Karpas-422 (cell line): ENCODE results near the gene NEURL2. TPM values are rescaled to one million over a fixed set of nuclear protein-coding genes. Genes with fewer than 3 reads are reported as not detected.

Experiments used
- DNase-seq: peaks from one replicate; pipeline ENCODE4 v3.0.0-alpha.2; 2015
- H2AFZ ChIP-seq: fragments of 200-600 bp; sonication (generic); 2 replicates; pipeline ENCODE4 v1.6.1; 2014; ENCODE audit warnings: antibody characterized with exemption, low read length, mixed read lengths
- H3K27ac ChIP-seq: fragments of 200-600 bp; sonication (generic); 2 replicates; pipeline ENCODE4 v1.5.1; 2014; ENCODE audit warnings: mild to moderate bottlenecking, low read length, moderate library complexity
- H3K27me3 ChIP-seq: fragments of 200-600 bp; sonication (generic); 2 replicates; pipeline ENCODE4 v1.6.1; 2014; ENCODE audit warnings: low read length, mixed read lengths
- H3K36me3 ChIP-seq: fragments of 200-600 bp; sonication (generic); 2 replicates; pipeline ENCODE4 v1.6.1; 2014; ENCODE audit warnings: low read length, mixed read lengths; ENCODE audit not compliant: insufficient read depth
- H3K4me1 ChIP-seq: fragments of 200-600 bp; sonication (generic); 2 replicates; pipeline ENCODE4 v1.6.1; 2014; ENCODE audit warnings: mild to moderate bottlenecking, low read length, mixed read lengths
- H3K4me2 ChIP-seq: fragments of 200-600 bp; sonication (generic); 2 replicates; pipeline ENCODE4 v1.6.1; 2014; ENCODE audit warnings: low read length, low read depth, mild to moderate bottlenecking; ENCODE audit not compliant: poor library complexity, severe bottlenecking
- H3K4me3 ChIP-seq: fragments of 200-600 bp; sonication (generic); 2 replicates; pipeline ENCODE4 v1.5.1; 2014; ENCODE audit warnings: mild to moderate bottlenecking, antibody characterized with exemption, low read length, mixed read lengths
- H3K79me2 ChIP-seq: fragments of 200-600 bp; sonication (generic); 2 replicates; pipeline ENCODE4 v1.6.1; 2014; ENCODE audit warnings: mild to moderate bottlenecking, low read length, mixed read lengths
- H3K9ac ChIP-seq: fragments of 200-600 bp; sonication (generic); 2 replicates; pipeline ENCODE4 v1.6.0; 2014; ENCODE audit warnings: low read length
- H3K9me2 ChIP-seq: fragments of 200-600 bp; sonication (generic), shearing (Covaris generic); replicated peaks from 2 replicates; pipeline ENCODE4 v1.6.0; 2014; ENCODE audit warnings: mild to moderate bottlenecking, low read length, moderate library complexity; ENCODE audit not compliant: insufficient read depth
- H3K9me3 ChIP-seq: fragments of 300-700, 200-600 bp; sonication (generic); 2 replicates; pipeline ENCODE4 v1.6.1; 2014; ENCODE audit warnings: low read length, mixed read lengths
- H4K20me1 ChIP-seq: fragments of 200-600 bp; sonication (generic); 2 replicates; pipeline ENCODE4 v1.6.1; 2014; ENCODE audit warnings: mild to moderate bottlenecking, antibody characterized with exemption, low read length, low read depth; ENCODE audit not compliant: insufficient read depth
- total RNA-seq: library from RNA; depleted of rRNA; stranded (reverse); fragments of >200 nt; shearing (Covaris generic); gene quantifications from 2 replicates; pipeline ENCODE4 v1.2.3, GENCODE V29; 2014; ENCODE audit warnings: low replicate concordance

NEURL2 gene
- total RNA-seq, 1 experiment from 2014 or later = 4.3 TPM

- H3K79me2 ChIP-seq = no peaks in the 10 kb centered on the region
- H3K27me3 ChIP-seq = no peaks in the 10 kb centered on the region
- peak overlapping the region; percentile 30; the same call in 1 of the 2 replicates for H3K4me3 ChIP-seq
- H3K9ac ChIP-seq = peak overlapping the region; percentile 32
- H3K9me3 ChIP-seq = no peaks in the 10 kb centered on the region
- H3K36me3 ChIP-seq = no peaks in the 10 kb centered on the region
- H4K20me1 ChIP-seq = no peaks in the 10 kb centered on the region
- H3K27ac ChIP-seq = no peak overlapping the region
- H3K9me2 ChIP-seq = no peaks in the 10 kb centered on the region
- H3K4me2 ChIP-seq = peak overlapping the region; percentile 38
- DNase-seq = no peak
- H3K4me1 ChIP-seq = peaks cover 38% of the 10 kb centered on the region
- H2AFZ ChIP-seq = peak overlapping the region; percentile 94
Measured at GRCh38 chr20:45912344-45912682, 21.3 kb upstream of the NEURL2 start.

- Histone ChIP-seq H3K79me2 (no peaks in the 10 kb centered on the region), H3K9ac (peak within 1 kb of the TSS; percentile 43), H3K4me2 (peak within 1 kb of the TSS; percentile 38), H3K4me1 (peaks cover 38% of the 10 kb centered on the region), H3K36me3 (no peaks in the 10 kb centered on the region), H3K9me2 (no peaks in the 10 kb centered on the region), H3K9me3 (no peaks in the 10 kb centered on the region), H2AFZ (peak within 1 kb of the TSS; percentile 94), H3K27me3 (no peaks in the 10 kb centered on the region), H4K20me1 (no peaks in the 10 kb centered on the region), H3K27ac (no peak within 1 kb of the TSS), H3K4me3 (peak within 1 kb of the TSS; percentile 35; the same call in 1 of the 2 replicates)
- peak; percentile 53 for DNase-seq
Measured at GRCh38 chr20:45911486-45912343, 20.7 kb upstream of the NEURL2 start, which contains the start of gene PLTP. TSS of gene PLTP (minus strand) at chr20:45912155. CDS start at chr20:45911452, 703 bp downstream.

- Histone ChIP-seq H3K4me2 (peak overlapping the region; percentile 59), H3K27me3 (no peaks in the 10 kb centered on the region), H3K4me3 (peak overlapping the region; percentile 58; the same call in 1 of the 2 replicates), H3K9ac (peak overlapping the region; percentile 48), H3K36me3 (no peaks in the 10 kb centered on the region), H2AFZ (peak overlapping the region; percentile 53; the same call in 1 of the 2 replicates), H3K4me1 (peaks cover 38% of the 10 kb centered on the region), H3K79me2 (no peaks in the 10 kb centered on the region), H3K9me3 (no peaks in the 10 kb centered on the region), H3K27ac (no peak overlapping the region), H4K20me1 (no peaks in the 10 kb centered on the region), H3K9me2 (no peaks in the 10 kb centered on the region)
- peak; percentile 100 for DNase-seq
Measured at GRCh38 chr20:45910670-45911485, 19.9 kb upstream of the NEURL2 start.

- peak overlapping the region; percentile 58; the same call in 1 of the 2 replicates for H3K4me3 ChIP-seq
- peak overlapping the region; percentile 48 for H3K9ac ChIP-seq
- DNase-seq = no peak
Measured at GRCh38 chr20:45909817-45910669, 19.0 kb upstream of the NEURL2 start.

GRCh38 chr20:45909336-45909808 lies 18.4 kb upstream of the NEURL2 start:
- H3K36me3 ChIP-seq = no peaks in the 10 kb centered on the region
- no peak overlapping the region for H2AFZ ChIP-seq
- DNase-seq = no peak
- peak overlapping the region; percentile 59 for H3K4me2 ChIP-seq
- no peaks in the 10 kb centered on the region for H3K79me2 ChIP-seq
- H3K4me1 ChIP-seq = peaks cover 50% of the 10 kb centered on the region
- no peaks in the 10 kb centered on the region for H3K27me3 ChIP-seq
- H3K9me3 ChIP-seq = no peaks in the 10 kb centered on the region
- no peaks in the 10 kb centered on the region for H3K9me2 ChIP-seq
- H3K4me3 ChIP-seq = peak overlapping the region; percentile 58; the same call in 1 of the 2 replicates
- no peak overlapping the region for H3K9ac ChIP-seq
- H3K27ac ChIP-seq = no peak overlapping the region
- no peaks in the 10 kb centered on the region for H4K20me1 ChIP-seq

More at GRCh38 chr20:45909817-45910669, 19.0 kb upstream of the NEURL2 start:
- H4K20me1 ChIP-seq = no peaks in the 10 kb centered on the region
- peaks cover 46% of the 10 kb centered on the region for H3K4me1 ChIP-seq
- no peaks in the 10 kb centered on the region for H3K9me3 ChIP-seq
- H3K36me3 ChIP-seq = no peaks in the 10 kb centered on the region
- H3K79me2 ChIP-seq = no peaks in the 10 kb centered on the region
- no peaks in the 10 kb centered on the region for H3K9me2 ChIP-seq
- H3K27ac ChIP-seq = no peak overlapping the region
- H3K27me3 ChIP-seq = no peaks in the 10 kb centered on the region
- H3K4me2 ChIP-seq = peak overlapping the region; percentile 59
- peak overlapping the region; percentile 53; the same call in 1 of the 2 replicates for H2AFZ ChIP-seq

GRCh38 chr20:45908084-45908483 lies 17.1 kb upstream of the NEURL2 start:
- Histone ChIP-seq H3K4me3 (no peak overlapping the region), H4K20me1 (no peaks in the 10 kb centered on the region), H3K79me2 (no peaks in the 10 kb centered on the region), H3K4me1 (peaks cover 60% of the 10 kb centered on the region), H3K9me2 (no peaks in the 10 kb centered on the region), H3K27me3 (no peaks in the 10 kb centered on the region), H3K36me3 (no peaks in the 10 kb centered on the region), H3K9me3 (no peaks in the 10 kb centered on the region), H3K9ac (no peak overlapping the region), H3K4me2 (no peak overlapping the region), H3K27ac (no peak overlapping the region), H2AFZ (no peak overlapping the region)
- DNase-seq = no peak

- Histone ChIP-seq H3K9me3 (no peaks in the 10 kb centered on the region), H3K4me1 (peaks cover 61% of the 10 kb centered on the region), H4K20me1 (no peaks in the 10 kb centered on the region), H3K36me3 (no peaks in the 10 kb centered on the region), H3K4me2 (no peak overlapping the region), H3K9me2 (no peaks in the 10 kb centered on the region), H2AFZ (no peak overlapping the region), H3K27ac (no peak overlapping the region), H3K27me3 (no peaks in the 10 kb centered on the region), H3K9ac (no peak overlapping the region), H3K4me3 (no peak overlapping the region), H3K79me2 (no peaks in the 10 kb centered on the region)
- no peak for DNase-seq
Measured at GRCh38 chr20:45907219-45907948, 16.4 kb upstream of the NEURL2 start.
